GM19240 (cell line): ENCODE data around the gene SYPL2.
"Not testable (repeated sequence)": the region's sequence is repeated elsewhere in the genome, so short reads cannot be mapped to it uniquely, and the experiment has no call there.

Experiments used
- DNase-seq: peaks from one replicate; pipeline ENCODE4 v3.0.0; 2011; ENCODE audit warnings: low spot score; ENCODE audit not compliant: insufficient read length

The SYPL2 gene

GRCh38 chr1:109466452-109467300 lies at the start of gene SYPL2:
SYPL2 (plus strand) TSS chr1:109466546; CDS start chr1:109466844, 298 bp downstream.
- DNase-seq, result no peak

- DNase-seq, result no peak
Measured at GRCh38 chr1:109423498-109423897, 42.8 kb upstream of the SYPL2 start.

GRCh38 chr1:109425391-109426280 lies 40.7 kb upstream of the SYPL2 start:
- DNase-seq, result peak; percentile 3

GRCh38 chr1:109426281-109427170 lies 39.8 kb upstream of the SYPL2 start, which contains the start of gene PSMA5:
PSMA5 (minus strand) TSS chr1:109426448; CDS start chr1:109426330, 118 bp downstream.
- peak; percentile 82 for DNase-seq

GRCh38 chr1:109427171-109427467 lies 39.2 kb upstream of the SYPL2 start:
- DNase-seq, result no peak

GRCh38 chr1:109432336-109432735 lies 34.0 kb upstream of the SYPL2 start:
- no peak for DNase-seq

- no peak for DNase-seq
Measured at GRCh38 chr1:109433322-109433721, 33.0 kb upstream of the SYPL2 start.

- DNase-seq, result no peak
Measured at GRCh38 chr1:109434484-109434883, 31.9 kb upstream of the SYPL2 start.

- DNase-seq, result no peak
Measured at GRCh38 chr1:109438798-109439297, 27.5 kb upstream of the SYPL2 start.

- DNase-seq, result no peak
Measured at GRCh38 chr1:109441069-109441468, 25.3 kb upstream of the SYPL2 start.

GRCh38 chr1:109443476-109443875 lies 22.9 kb upstream of the SYPL2 start:
- no peak for DNase-seq

- no peak for DNase-seq
Measured at GRCh38 chr1:109444346-109444745, 22.0 kb upstream of the SYPL2 start.

GRCh38 chr1:109445949-109446695 lies 20.2 kb upstream of the SYPL2 start:
- not testable (repeated sequence) for DNase-seq

GRCh38 chr1:109447524-109447923 lies 18.8 kb upstream of the SYPL2 start:
- no peak for DNase-seq

GRCh38 chr1:109454497-109455133 lies 11.7 kb upstream of the SYPL2 start:
- DNase-seq, result no peak

- no peak for DNase-seq
Measured at GRCh38 chr1:109457819-109458218, 8.5 kb upstream of the SYPL2 start.

GRCh38 chr1:109466125-109466451 lies 258 bp upstream of the SYPL2 start:
- DNase-seq, result no peak

- no peak for DNase-seq
Measured at GRCh38 chr1:109467301-109467777, 993 bp downstream of the SYPL2 start.

- no peak for DNase-seq
Measured at GRCh38 chr1:109468061-109468460, 1.7 kb downstream of the SYPL2 start.

- DNase-seq, result no peak
Measured at GRCh38 chr1:109468903-109469302, 2.6 kb downstream of the SYPL2 start.
